Gastrocnemius medialis (tissue), 4 donors: Measurements from ENCODE around the gene MBNL2. TPM values are rescaled to one million over a fixed set of nuclear protein-coding genes. Genes with fewer than 3 reads are reported as not detected.
A peak's percentile ranks its signal among the peaks of the same experiment; 100 is the strongest.

Source experiments
- ATAC-seq, 2 donors: fragments of 150-250 bp; one replicate each; pipeline ENCODE4 v1.9.1; 2016
- DNase-seq, 2 donors: peaks; one replicate each; pipeline ENCODE4 v3.0.0-alpha.2; 2019
- H3K27ac ChIP-seq, 4 donors: fragments of 200-600 bp; sonication (generic); 1 replicate in 1 of 4; 2 replicates in 3 of 4; pipeline ENCODE4 v1.5.1; 2016 to 2018; ENCODE audit warnings: mild to moderate bottlenecking in 2 of 4, moderate library complexity in 1 of 4
- H3K27me3 ChIP-seq, 3 donors: fragments of 200-600 bp; sonication (generic) in 2 of 3; 1 replicate in 1 of 3; 2 replicates in 2 of 3; pipeline versions ENCODE4 v1.5.1 to v1.6.0; 2016 to 2019; ENCODE audit warnings: mild to moderate bottlenecking in 1 of 3, moderate library complexity in 1 of 3
- H3K36me3 ChIP-seq, 2 donors: fragments of 200-600 bp; sonication (generic) in 1 of 2; one replicate each; pipeline ENCODE4 v1.5.1; 2017 to 2018
- H3K4me1 ChIP-seq, 2 donors: fragments of 200-600 bp; sonication (generic) in 1 of 2; one replicate each; pipeline ENCODE4 v1.5.1; 2016 to 2017; ENCODE audit warnings: mild to moderate bottlenecking in 2 of 2
- H3K4me3 ChIP-seq, 4 donors: fragments of 200-600 bp; sonication (generic) in 3 of 4; 1 replicate in 1 of 4; 2 replicates in 3 of 4; pipeline ENCODE4 v1.5.1; 2016 to 2019; ENCODE audit warnings: mild to moderate bottlenecking in 2 of 4
- H3K9me3 ChIP-seq, 3 donors: fragments of 200-600 bp; sonication (generic) in 2 of 3; 1 replicate in 1 of 3; 2 replicates in 2 of 3; pipeline ENCODE4 v1.5.1; 2016 to 2019
- CTCF ChIP-seq, 5 experiments: fragments of 450-650 bp in 3 of 5; fragments of 200-600 bp in 2 of 5; sonication (generic) in 2 of 5; IDR thresholded peaks in 4 of 5; conservative IDR thresholded peaks in 1 of 5; 1 replicate in 4 of 5; 2 replicates in 1 of 5; pipeline ENCODE4 v1.5.1; 2016 to 2019; ENCODE audit warnings: antibody characterized with exemption in 5 of 5, mild to moderate bottlenecking in 3 of 5, moderate library complexity in 3 of 5
- POLR2A ChIP-seq, 2 donors: fragments of 450-650 bp; IDR thresholded peaks; one replicate each; pipeline ENCODE4 v1.6.1; 2017; ENCODE audit warnings: antibody characterized with exemption in 2 of 2, mild to moderate bottlenecking in 2 of 2, moderate library complexity in 2 of 2
- in situ Hi-C, 4 donors: fragments of 200-750 bp; cut with MboI; loops; one replicate each; pipeline versions ENCODE4 v1.15.0 to v1.8.0; 2017; ENCODE audit warnings: low sequenced_read_pairs in 4 of 4
- intact Hi-C: fragments of 100-400 bp; cut with DNase I; formaldehyde crosslinking; loops from one replicate; pipeline ENCODE4 v1.15.1; 2023; ENCODE audit warnings: low total_unique reads
- total RNA-seq, 4 donors: library from RNA; depleted of rRNA; stranded (reverse); fragments of >200 nt; gene quantifications; one replicate each; pipeline versions ENCODE4 v1.1.0 to v1.2.3, GENCODE V29; 2016

The MBNL2 gene
- total RNA-seq, 4 donors from 2014 or later = 47.9 to 92.0 (median 71.3) TPM

GRCh38 chr13:97212004-97212403, 10.1 kb upstream of the MBNL2 start:
- Histone ChIP-seq H3K27ac (no peak overlapping the region), H3K36me3 (no peaks in the 10 kb centered on the region), H3K9me3 (no peaks in the 10 kb centered on the region), H3K27me3 (no peaks in the 10 kb centered on the region), H3K4me1 (no peaks in the 10 kb centered on the region), H3K4me3 (no peak overlapping the region)
- no peak for DNase-seq
- ATAC-seq = no peak
- in situ Hi-C loops (loop anchor here (5.0 to 10.0 kb wide), 4 partner anchors 87 to 145 kb away; no protein-coding TSS in a partner anchor), intact Hi-C loops (loop anchor here (1.0 kb wide), 1 partner anchor 102 kb away; no protein-coding TSS in a partner anchor)
- TF ChIP-seq CTCF (IDR thresholded peaks at IDR 0.05 in 4 of 5, conservative IDR thresholded peaks at IDR 0.05 in 1 of 5) (no peak), POLR2A (IDR thresholded peaks at IDR 0.05) (no peak)

GRCh38 chr13:97212601-97213040, 9.5 kb upstream of the MBNL2 start:
- H3K27me3 ChIP-seq = no peaks in the 10 kb centered on the region
- no peaks in the 10 kb centered on the region for H3K9me3 ChIP-seq
- H3K27ac ChIP-seq = no peak overlapping the region
- no peaks in the 10 kb centered on the region for H3K4me1 ChIP-seq
- H3K4me3 ChIP-seq = no peak overlapping the region
- DNase-seq (no peak), ATAC-seq (peak; percentile 60 to 69)
- peak; percentile 42 to 65 (median 53) for TF ChIP-seq CTCF (IDR thresholded peaks at IDR 0.05 in 4 of 5, conservative IDR thresholded peaks at IDR 0.05 in 1 of 5)
- TF ChIP-seq POLR2A (IDR thresholded peaks at IDR 0.05) = no peak
- no peaks in the 10 kb centered on the region for H3K36me3 ChIP-seq
- intact Hi-C loops (loop anchor here (1.0 kb wide), 1 partner anchor 102 kb away; no protein-coding TSS in a partner anchor), in situ Hi-C loops (loop anchor here (5.0 to 10.0 kb wide), 4 partner anchors 88 to 145 kb away; no protein-coding TSS in a partner anchor)

GRCh38 chr13:97214921-97215320, 7.2 kb upstream of the MBNL2 start:
- TF ChIP-seq CTCF (IDR thresholded peaks at IDR 0.05 in 4 of 5, conservative IDR thresholded peaks at IDR 0.05 in 1 of 5) (no peak), POLR2A (IDR thresholded peaks at IDR 0.05) (no peak)
- DNase-seq (no peak), ATAC-seq (no peak)
- Histone ChIP-seq H3K4me3 (no peak overlapping the region), H3K27ac (no peak overlapping the region), H3K36me3 (no peaks in the 10 kb centered on the region), H3K27me3 (no peaks in the 10 kb centered on the region), H3K9me3 (no peaks in the 10 kb centered on the region), H3K4me1 (no peaks in the 10 kb centered on the region)
- in situ Hi-C loops (loop anchor here (5.0 to 10.0 kb wide), 4 partner anchors 90 to 142 kb away; no protein-coding TSS in a partner anchor), intact Hi-C loops (no loop called here)

GRCh38 chr13:97215325-97215724, 6.8 kb upstream of the MBNL2 start:
- TF ChIP-seq CTCF (IDR thresholded peaks at IDR 0.05 in 4 of 5, conservative IDR thresholded peaks at IDR 0.05 in 1 of 5) = no peak
- no peak for TF ChIP-seq POLR2A (IDR thresholded peaks at IDR 0.05)
- intact Hi-C loops (no loop called here), in situ Hi-C loops (loop anchor here (10.0 kb wide), 3 partner anchors 91 to 139 kb away; no protein-coding TSS in a partner anchor)
- no peak for ATAC-seq
- Histone ChIP-seq H3K27me3 (no peaks in the 10 kb centered on the region), H3K9me3 (no peaks in the 10 kb centered on the region), H3K27ac (no peak overlapping the region), H3K4me1 (no peaks in the 10 kb centered on the region), H3K4me3 (no peak overlapping the region), H3K36me3 (no peaks in the 10 kb centered on the region)
- no peak for DNase-seq
